ENCODE measurements around the gene FHIP1B.

Gene FHIP1B

GRCh38 chr11:6240139-6240538 lies 5.7 kb upstream of the FHIP1B start:
- DNase-seq (ENCODE audit: low read depth, low spot score) = no peak

DNA sequence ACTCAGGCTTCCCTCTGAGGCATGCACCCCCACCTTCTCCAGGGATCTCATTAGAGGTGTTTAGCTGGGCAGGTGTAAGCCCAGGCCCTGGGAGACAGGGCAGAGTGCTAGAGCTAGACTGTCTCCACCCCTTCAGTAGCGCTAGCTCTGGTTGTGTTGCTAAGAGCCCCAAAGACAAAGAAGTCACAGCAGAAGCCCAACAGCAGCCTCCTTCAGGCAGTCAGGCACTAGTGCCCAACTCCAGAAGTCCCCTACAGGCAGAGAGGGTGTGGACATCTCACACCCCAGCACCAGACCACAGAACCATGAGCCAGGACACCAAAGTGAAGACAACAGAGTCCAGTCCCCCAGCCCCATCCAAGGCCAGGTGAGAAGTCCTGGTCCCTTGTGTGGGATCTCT lies 4.5 kb upstream of the FHIP1B start, which contains the start of gene CNGA4:
Gene CNGA4, plus strand, starts transcription at position 188 of the 400 bp plus-strand sequence. Its CDS starts 118 bp downstream, at position 306.
- DNase-seq (ENCODE audit: low read depth, low spot score) = no peak

GRCh38 chr11:6237761-6238302 lies 3.4 kb upstream of the FHIP1B start:
- DNase-seq (ENCODE audit: low read depth, low spot score) = no peak

DNA sequence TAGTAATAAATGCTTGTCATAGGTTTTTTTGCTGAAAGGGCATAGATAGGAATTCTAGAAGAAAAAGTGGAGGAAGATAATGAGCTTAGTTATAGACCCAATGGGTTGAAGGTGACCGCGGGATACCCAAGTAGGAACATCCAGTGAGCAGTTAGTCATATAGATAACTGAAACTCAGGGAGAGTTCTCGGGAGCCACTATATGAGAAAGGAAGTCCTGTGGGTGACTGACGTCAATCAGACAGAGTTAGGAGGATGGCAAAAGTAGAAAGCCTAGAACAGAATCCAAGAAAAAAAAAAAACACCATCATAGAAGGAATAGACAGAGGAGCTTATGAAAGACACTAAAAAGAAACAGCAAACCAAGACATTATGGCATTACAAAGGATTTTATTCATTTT lies 2.8 kb upstream of the FHIP1B start:
- no peak for DNase-seq (ENCODE audit: low read depth, low spot score)

DNA sequence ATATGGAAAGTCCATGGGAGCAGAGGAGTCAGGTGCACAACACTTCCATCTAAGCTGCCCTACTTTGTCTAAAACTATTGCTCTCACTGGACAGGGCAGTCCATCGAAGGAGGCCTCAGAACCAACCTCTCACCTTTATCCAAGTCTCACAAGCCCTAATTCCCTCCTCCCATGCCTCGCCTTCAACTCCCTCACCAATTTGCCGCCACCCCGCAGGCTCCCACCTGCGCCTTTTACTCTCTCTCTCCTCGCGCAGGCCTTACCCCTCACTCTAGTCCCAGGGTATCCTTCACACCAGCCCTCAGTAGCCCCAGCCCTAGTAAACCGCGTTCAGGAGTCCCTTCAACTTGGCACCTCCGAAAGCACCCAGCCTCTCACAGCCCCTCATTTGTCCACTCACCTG lies 451 bp downstream of the FHIP1B start:
- no peak for DNase-seq (ENCODE audit: low read depth, low spot score)

DNA sequence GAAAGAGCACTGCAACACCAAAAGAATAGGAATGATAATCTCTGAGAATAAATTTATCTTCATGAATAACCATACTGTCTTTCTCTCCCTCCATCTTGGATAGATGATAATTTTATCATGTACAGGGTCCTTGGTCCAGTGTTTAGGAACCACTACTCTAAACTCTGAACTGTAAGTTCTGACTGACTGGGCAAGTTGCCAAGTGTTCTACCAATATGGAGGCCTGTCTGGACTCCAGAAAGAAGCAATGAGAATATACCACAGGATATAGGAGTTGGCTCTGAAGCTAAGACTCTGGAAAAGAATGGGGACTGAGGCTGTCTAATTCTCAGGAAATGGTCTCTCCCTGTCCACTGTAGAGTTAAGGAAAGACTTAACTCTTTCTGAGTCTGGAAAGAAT lies 1.5 kb downstream of the FHIP1B start:
- DNase-seq (ENCODE audit: low read depth, low spot score) = no peak

DNA sequence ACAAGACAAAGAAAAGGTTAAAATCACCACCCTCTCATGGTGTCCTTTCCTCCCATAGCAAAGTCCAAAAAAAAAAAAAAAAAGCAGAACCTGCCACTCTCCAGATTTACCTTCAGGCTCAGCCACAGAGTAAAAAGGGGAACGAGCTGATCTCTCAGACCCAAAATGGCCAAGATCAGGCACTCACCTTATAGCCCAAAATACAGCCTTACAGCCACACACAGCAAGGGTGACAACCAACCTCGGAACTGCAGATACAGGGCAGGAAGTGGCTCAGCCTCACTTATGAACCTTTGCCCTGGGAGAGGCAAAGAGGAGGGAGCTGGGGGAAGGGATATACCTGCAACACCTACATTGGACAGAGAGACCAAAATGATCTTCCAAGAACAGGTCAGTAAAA lies 4.5 kb downstream of the FHIP1B start:
- DNase-seq (ENCODE audit: low read depth, low spot score) = no peak

- no peak for DNase-seq (ENCODE audit: low read depth, low spot score)
Observed at GRCh38 chr11:6228520-6228919, 5.9 kb downstream of the FHIP1B start.

DNA sequence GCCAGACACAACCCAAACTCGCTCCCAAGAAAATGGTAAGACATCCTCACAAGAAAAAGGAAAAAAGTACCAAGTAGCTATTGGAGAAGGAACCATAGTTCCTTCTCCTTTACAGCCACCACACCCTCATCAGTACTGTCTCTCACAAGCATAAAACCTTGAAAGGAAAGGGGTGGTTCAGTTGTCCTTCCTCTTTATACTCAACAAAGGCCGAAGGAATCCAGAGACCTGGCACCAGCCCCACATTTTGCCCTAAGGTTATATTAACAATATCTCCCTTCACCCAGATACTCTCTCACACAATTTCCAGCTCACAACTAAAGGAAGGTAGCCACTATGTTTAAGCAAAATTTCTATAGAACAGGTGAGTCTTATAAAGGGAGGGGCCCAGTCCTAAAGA lies 8.5 kb downstream of the FHIP1B start:
- DNase-seq (ENCODE audit: low read depth, low spot score) = no peak

- no peak for DNase-seq (ENCODE audit: low read depth, low spot score)
Observed at GRCh38 chr11:6225024-6225423, 9.4 kb downstream of the FHIP1B start.

- DNase-seq (ENCODE audit: low read depth, low spot score) = no peak
Observed at GRCh38 chr11:6224421-6224820, 10.0 kb downstream of the FHIP1B start.

DNA sequence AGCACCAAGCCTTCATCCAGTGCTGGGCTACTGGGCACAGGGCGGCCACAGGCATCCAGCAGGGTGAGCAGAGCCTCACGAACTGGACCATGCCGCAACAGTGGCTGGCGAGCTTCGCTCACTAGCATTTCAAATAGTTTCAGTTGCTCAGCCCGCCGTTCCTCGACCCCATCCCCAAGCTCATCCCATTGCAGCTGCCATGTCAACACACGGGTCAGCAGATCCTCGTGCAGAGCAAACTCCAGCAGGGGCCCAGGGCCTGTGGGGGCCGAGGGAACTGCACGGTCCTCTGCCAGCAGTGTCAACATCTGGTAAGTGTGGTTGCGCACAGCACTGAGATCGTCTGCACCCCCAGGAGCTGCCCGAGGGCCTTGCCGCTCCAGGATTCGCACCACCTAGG lies 10.6 kb downstream of the FHIP1B start:
- no peak for DNase-seq (ENCODE audit: low read depth, low spot score)

GRCh38 chr11:6219359-6219758 lies 15.1 kb downstream of the FHIP1B start:
- DNase-seq (ENCODE audit: low read depth, low spot score) = no peak

DNA sequence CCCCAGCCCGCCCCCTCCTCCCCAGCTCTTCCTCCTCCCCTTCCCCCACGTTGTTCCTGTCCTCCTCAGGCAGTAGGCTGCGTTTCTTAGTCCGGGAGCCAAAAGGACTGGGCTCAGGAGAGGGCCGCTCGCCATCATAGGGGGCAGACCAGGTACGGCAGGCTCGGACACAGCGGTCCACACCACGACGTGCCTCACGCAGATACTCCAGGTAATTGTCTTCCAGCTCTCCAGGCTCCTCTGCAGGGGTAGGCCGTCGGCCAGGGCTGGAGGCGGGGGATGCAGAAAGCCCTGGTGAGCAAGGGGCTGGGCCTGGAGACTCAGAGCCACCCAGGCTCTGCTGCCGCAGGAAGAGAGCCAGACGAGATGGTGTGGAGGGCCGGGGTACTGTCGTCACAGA lies 16.7 kb downstream of the FHIP1B start:
- DNase-seq (ENCODE audit: low read depth, low spot score) = no peak

DNA sequence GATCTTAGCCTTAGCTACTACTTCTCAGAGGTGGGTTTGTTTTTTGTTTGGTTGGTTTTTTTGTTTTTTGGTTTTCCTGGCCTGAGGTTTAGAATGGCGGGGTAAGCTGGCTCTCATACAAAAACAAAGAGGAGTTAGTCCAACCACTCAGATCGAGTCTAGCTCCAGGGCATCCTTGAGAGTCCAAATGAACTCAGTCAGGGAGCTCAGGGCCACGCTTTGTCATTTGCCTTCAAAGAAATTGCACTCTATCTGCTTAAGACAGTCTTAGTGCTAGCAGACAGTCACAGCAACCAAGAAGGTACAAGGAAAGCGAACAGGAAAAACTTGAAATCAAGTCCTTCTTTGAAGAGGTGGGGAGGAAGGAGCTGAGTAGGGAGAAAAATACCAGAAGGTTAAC lies 17.9 kb downstream of the FHIP1B start:
- no peak for DNase-seq (ENCODE audit: low read depth, low spot score)

GRCh38 chr11:6214530-6214929 lies 19.9 kb downstream of the FHIP1B start:
- no peak for DNase-seq (ENCODE audit: low read depth, low spot score)

GRCh38 chr11:6210274-6210955 lies 24.0 kb downstream of the FHIP1B start:
- DNase-seq (ENCODE audit: low read depth, low spot score) = no peak

DNA sequence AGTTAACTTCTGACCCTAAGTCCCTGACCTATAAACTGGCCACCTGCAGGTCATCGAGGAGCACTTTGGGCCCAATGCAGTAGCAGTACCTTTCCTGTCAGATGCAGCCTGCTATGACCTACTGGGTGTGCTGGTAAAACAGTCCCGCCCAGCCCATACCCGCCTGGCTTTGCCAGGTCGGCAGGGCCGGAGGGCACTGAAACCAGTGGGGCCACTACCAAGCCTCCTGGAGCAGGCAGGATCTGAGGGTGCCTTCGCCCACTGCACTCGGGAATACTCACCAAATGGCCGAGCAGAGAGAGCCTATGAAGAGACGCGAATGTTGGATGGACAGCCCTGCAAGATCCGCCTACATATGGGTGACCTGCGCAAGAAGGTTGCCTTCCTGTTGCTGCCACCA lies 24.6 kb downstream of the FHIP1B start:
- no peak for DNase-seq (ENCODE audit: low read depth, low spot score)

DNA sequence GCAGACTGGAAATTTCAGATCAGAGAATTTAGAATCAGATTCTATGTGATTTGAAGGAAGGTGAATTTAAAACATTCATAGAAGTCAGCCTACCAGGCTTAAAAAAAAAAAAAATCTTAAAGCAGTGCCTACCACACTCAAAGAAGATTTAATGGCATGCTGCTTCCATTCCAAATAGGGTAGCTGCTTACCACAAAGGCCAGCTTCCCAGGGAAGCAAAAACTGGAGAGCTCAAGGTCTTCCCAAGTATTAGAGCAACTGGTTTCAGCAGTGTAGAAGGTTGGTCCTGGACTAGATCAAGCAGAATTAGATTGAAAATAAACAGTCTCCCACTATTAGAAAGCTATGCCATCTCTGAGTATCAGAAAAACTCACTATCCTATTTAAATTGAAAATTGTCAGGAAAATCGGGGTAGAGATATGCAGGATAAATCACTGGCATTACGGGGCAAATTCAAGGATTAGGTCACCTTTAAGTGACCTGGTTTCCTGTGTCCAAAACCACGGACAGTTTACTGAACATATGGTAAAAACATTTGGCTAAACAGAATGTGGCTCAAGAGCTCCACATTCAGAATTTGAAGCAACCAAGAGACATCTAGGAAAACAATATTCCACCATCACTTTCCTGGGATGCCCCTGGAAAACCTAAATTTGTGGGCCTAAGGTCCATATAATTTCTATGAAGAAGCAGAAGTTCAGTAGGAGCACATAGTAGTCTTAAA lies 27.8 kb downstream of the FHIP1B start:
- no peak for DNase-seq (ENCODE audit: low read depth, low spot score)

- DNase-seq (ENCODE audit: low read depth, low spot score) = no peak
Observed at GRCh38 chr11:6205366-6205765, 29.1 kb downstream of the FHIP1B start, which contains the start of gene C11orf42. Gene C11orf42 (plus strand): TSS chr11:6205557. CDS start chr11:6205616, 59 bp downstream.

DNA sequence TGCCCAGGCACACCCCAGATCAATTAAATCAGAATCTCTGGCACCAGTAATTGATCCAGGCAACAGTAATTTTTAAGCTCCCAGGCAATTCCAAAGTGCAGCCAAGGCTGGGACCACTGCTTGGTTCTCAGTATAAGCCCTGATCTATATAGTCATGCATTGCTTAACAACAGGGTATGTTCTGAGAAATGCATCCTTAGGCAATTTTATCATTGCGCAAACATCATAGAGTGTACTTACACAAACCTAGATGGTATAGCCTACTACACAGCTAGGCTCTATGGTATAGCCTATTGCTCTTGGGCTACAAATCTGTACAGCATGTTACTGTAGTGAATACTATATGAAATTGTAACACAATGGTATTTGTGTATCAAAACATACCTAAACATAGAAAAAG lies 29.7 kb downstream of the FHIP1B start:
- DNase-seq (ENCODE audit: low read depth, low spot score) = no peak

- no peak for DNase-seq (ENCODE audit: low read depth, low spot score)
Observed at GRCh38 chr11:6203327-6203726, 31.1 kb downstream of the FHIP1B start.

DNA sequence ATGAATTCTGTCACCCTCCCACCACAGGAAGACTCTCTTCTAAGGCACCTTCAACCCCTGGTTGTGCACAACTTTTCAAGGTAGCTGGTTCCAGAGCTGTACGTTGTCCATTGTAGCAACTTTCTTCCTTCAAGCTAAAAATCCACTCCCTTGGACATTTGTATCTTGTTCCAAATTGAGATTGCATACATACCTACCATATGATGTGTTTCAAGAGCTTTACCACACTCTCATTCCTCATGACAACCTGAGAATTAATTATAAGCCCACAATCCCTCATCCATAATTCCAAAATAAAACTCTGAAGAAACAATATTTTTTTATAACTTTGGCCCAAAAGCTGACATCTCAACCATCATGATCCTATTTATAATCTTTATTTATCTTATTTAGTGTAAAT lies 32.4 kb downstream of the FHIP1B start:
- no peak for DNase-seq (ENCODE audit: low read depth, low spot score)
